ENCODE data around the gene HLA-DPB1.

Gene HLA-DPB1

GRCh38 chr6:33132081-33132524 lies 56.3 kb downstream of the HLA-DPB1 start:
- Histone ChIP-seq H3K4me1 (ENCODE audit: control insufficient read depth, insufficient read depth, low read length, poor library complexity, severe bottlenecking) (no peaks in the 10 kb centered on the region), H3K4me3 (ENCODE audit: extremely low read depth, insufficient read depth, low read length, poor library complexity, severe bottlenecking) (no peak overlapping the region), H3K9me3 (ENCODE audit: control insufficient read depth, low read length) (no peaks in the 10 kb centered on the region), H3K27ac (ENCODE audit: low read depth, low read length, severe bottlenecking) (no peak overlapping the region), H3K36me3 (ENCODE audit: control insufficient read depth, insufficient read depth, low read length) (no peaks in the 10 kb centered on the region)
- WGBS, 2 experiments (ENCODE audit: insufficient coverage in 2 of 2): 42 to 70% methylated on average over 4 to 7 of the region's 8 CpGs

- Histone ChIP-seq H3K4me3 (ENCODE audit: extremely low read depth, insufficient read depth, low read length, poor library complexity, severe bottlenecking) (no peak overlapping the region), H3K4me1 (ENCODE audit: control insufficient read depth, insufficient read depth, low read length, poor library complexity, severe bottlenecking) (no peaks in the 10 kb centered on the region), H3K36me3 (ENCODE audit: control insufficient read depth, insufficient read depth, low read length) (no peaks in the 10 kb centered on the region), H3K9me3 (ENCODE audit: control insufficient read depth, low read length) (no peaks in the 10 kb centered on the region), H3K27ac (ENCODE audit: low read depth, low read length, severe bottlenecking) (no peak overlapping the region)
- WGBS, 2 experiments (ENCODE audit: insufficient coverage in 2 of 2): 51 to 73% methylated on average over 3 to 4 of the region's 4 CpGs
Measured at GRCh38 chr6:33136310-33136900, 60.6 kb downstream of the HLA-DPB1 start.

Measured in mesodermal cell (in vitro differentiated cells).